Thyroid gland (tissue), 4 donors: Measurements from ENCODE around the gene RNF213.

ENCODE experiments used
- POLR2A ChIP-seq, 2 donors: fragments of 450-650 bp; IDR thresholded peaks; one replicate each; pipeline ENCODE4 v1.6.1; 2017; ENCODE audit warnings: antibody characterized with exemption in 2 of 2, mild to moderate bottlenecking in 2 of 2, moderate library complexity in 1 of 2
- TF ChIP-seq, protein P1 (sequence below), 6 experiments: fragments of 200-600 bp in 3 of 6; fragments of 450-650 bp in 3 of 6; sonication (generic) in 3 of 6; IDR thresholded peaks; one replicate each; pipeline ENCODE4 v1.5.1; 2016 to 2019; ENCODE audit warnings: antibody characterized with exemption in 6 of 6, mild to moderate bottlenecking in 2 of 6, inconsistent platforms in 1 of 6, moderate library complexity in 1 of 6

DNA sequence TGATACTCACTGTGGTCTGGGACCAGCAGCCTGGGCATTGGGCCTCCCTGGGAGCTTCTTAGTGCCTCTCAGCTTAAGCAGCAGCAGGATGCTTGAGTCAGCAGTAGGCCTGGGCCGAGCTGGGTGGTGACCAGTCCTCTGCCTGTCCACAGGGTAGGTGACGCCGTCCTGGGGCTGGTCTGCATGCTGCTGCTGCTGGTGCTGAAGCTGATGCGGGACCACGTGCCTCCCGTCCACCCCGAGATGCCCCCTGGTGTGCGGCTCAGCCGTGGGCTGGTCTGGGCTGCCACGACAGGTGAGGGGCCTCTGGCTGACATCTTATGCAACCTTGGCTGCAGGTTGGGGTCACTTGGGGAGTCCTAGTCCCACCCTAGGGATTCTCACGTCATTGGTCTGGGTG lies 33.0 kb upstream of the RNF213 start:
- TF ChIP-seq, protein P1, sequence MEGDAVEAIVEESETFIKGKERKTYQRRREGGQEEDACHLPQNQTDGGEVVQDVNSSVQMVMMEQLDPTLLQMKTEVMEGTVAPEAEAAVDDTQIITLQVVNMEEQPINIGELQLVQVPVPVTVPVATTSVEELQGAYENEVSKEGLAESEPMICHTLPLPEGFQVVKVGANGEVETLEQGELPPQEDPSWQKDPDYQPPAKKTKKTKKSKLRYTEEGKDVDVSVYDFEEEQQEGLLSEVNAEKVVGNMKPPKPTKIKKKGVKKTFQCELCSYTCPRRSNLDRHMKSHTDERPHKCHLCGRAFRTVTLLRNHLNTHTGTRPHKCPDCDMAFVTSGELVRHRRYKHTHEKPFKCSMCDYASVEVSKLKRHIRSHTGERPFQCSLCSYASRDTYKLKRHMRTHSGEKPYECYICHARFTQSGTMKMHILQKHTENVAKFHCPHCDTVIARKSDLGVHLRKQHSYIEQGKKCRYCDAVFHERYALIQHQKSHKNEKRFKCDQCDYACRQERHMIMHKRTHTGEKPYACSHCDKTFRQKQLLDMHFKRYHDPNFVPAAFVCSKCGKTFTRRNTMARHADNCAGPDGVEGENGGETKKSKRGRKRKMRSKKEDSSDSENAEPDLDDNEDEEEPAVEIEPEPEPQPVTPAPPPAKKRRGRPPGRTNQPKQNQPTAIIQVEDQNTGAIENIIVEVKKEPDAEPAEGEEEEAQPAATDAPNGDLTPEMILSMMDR (IDR thresholded peaks at IDR 0.05): no peak
- no peak for TF ChIP-seq POLR2A (IDR thresholded peaks at IDR 0.05)
